22Rv1 (cell line): Measurements from ENCODE around the gene C1orf52.

ENCODE experiments used
- CTCF ChIP-seq: fragments of 450-650 bp; IDR thresholded peaks from 2 replicates; pipeline ENCODE4 v1.5.1; 2017; ENCODE audit warnings: mild to moderate bottlenecking
- ZFX ChIP-seq: fragments of 450-650 bp; IDR thresholded peaks from 2 replicates; pipeline ENCODE4 v1.6.1; 2017; ENCODE audit warnings: antibody characterized with exemption, borderline replicate concordance

GRCh38 chr1:85245891-85246290 lies 13.6 kb downstream of the C1orf52 start:
- TF ChIP-seq CTCF (no peak), ZFX (no peak)
